SJCRH30 (cell line): ENCODE measurements around the gene MAML2. TPM values are rescaled to one million over a fixed set of nuclear protein-coding genes. Genes with fewer than 3 reads are reported as not detected.

ENCODE experiments used
- DNase-seq, 2 experiments: peaks; one replicate each; pipeline ENCODE4 v3.0.0-alpha.2; 2015 to 2020
- H3K27ac ChIP-seq: fragments of 250-450 bp; sonication (Bioruptor Pico); 2 replicates; pipeline ENCODE4 v1.5.1; 2020; ENCODE audit warnings: mild to moderate bottlenecking, moderate library complexity
- H3K27me3 ChIP-seq: fragments of 250-450 bp; sonication (Bioruptor Pico); 2 replicates; pipeline ENCODE4 v1.5.1; 2020; ENCODE audit warnings: mild to moderate bottlenecking, moderate library complexity
- H3K36me3 ChIP-seq: fragments of 250-450 bp; sonication (Bioruptor Pico); 2 replicates; pipeline ENCODE4 v1.5.1; 2020; ENCODE audit warnings: mild to moderate bottlenecking, moderate library complexity
- H3K4me1 ChIP-seq: fragments of 250-450 bp; sonication (Bioruptor Pico); 2 replicates; pipeline ENCODE4 v1.5.1; 2020; ENCODE audit warnings: mild to moderate bottlenecking, moderate library complexity
- H3K4me3 ChIP-seq: fragments of 250-450 bp; sonication (Bioruptor Pico); 2 replicates; pipeline ENCODE4 v1.5.1; 2020; ENCODE audit warnings: mild to moderate bottlenecking, moderate library complexity
- H3K9me3 ChIP-seq: fragments of 250-450 bp; sonication (Bioruptor Pico); replicated peaks from 2 replicates; pipeline ENCODE4 v1.5.1; 2020; ENCODE audit warnings: mild to moderate bottlenecking, moderate library complexity
- total RNA-seq: library from RNA; depleted of rRNA; stranded (reverse); fragments of >200 nt; shearing (Covaris generic); gene quantifications from 2 replicates; pipeline ENCODE4 v1.2.3, GENCODE V29; 2014; rRNA removed

Gene MAML2
- total RNA-seq: 2.1 and 2.2 TPM in 2 replicates

DNA sequence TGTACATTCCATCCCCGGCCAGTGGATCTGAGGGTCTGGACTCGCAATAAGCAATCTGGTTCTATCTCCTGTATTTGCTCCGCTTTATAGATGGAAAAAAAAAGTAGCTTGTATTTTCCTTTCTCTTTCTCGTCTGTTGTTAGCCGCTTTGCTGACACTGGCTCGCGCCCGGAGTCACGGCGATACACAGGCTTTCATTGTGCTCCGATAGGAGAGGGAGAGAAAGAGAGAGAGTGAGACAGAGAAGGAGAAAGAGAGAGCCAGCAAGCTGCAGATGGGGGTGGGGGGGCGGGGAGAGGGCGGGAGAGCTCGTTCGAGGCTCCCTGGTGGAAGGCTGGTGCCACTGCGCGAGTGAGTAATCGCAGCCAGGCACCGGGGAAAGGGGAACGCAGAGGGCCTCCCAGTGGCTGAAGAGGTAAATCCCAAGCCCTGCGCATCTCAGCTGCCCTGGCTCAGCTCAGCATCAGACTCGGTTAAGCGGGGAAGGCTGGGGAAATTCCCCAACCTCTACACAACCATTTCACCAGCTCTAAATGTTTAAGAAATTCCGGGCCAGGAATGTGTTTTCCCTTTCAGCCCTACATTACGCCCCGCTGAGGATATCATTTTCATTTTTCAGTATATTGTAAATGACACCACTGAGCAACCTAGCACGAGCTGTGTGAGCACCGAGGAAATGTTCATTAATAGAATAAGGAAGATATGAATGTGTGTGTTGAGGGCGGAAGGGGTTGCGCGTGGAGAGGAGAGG is at the start of gene MAML2:
Gene MAML2 (minus strand): TSS at position 235 of the 751 bp plus-strand sequence. CDS start 1,300 bp downstream, outside the sequence.
- H3K27me3 ChIP-seq: no peaks in the 10 kb centered on the region
- no peaks in the 10 kb centered on the region for H3K9me3 ChIP-seq
- H3K27ac ChIP-seq: peak within 1 kb of the TSS; percentile 36; the same call in 1 of the 2 replicates
- no peaks in the 10 kb centered on the region for H3K36me3 ChIP-seq
- DNase-seq: peak; percentile 88 to 91
- H3K4me1 ChIP-seq: no peaks in the 10 kb centered on the region
- peak within 1 kb of the TSS; percentile 65 for H3K4me3 ChIP-seq

DNA sequence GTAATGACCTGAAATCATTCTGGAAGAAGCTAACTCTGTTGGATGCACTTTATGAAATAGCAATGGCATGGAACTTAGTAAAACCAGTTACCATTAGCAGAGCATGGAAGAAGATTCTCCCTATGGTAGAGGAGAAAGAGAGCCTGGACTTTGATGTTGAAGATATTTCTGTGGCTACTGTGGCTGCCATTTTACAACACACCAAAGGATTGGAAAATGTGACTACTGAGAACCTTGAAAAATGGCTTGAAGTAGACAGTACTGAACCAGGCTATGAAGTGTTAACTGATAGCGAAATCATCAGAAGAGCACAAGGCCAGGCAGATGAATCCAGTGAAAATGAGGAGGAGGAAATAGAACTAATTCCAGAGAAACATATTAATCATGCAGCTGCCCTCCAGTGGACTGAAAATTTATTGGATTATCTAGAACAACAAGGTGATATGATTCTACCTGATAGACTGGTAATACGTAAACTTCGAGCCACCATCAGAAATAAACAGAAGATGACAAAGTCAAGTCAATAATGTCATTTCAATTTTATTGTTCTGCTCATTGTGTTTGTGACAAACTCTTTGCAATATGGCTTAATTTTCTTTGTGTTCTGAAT is 48.8 kb upstream of the MAML2 start:
- H3K9me3 ChIP-seq: no peaks in the 10 kb centered on the region

DNA sequence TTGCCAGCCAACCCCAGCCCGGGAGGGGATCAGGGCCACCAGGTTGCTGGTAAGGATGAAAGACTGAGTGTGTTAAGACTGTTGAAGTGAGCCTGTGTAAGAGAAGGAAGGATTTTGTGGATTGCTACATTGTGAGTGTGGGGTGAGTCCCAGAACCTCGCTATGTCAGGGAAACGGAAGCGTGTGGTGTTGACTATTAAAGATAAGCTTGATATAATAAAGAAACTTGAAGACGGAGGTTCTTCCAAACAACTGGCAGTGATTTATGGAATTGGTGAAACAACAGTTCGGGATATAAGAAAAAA is 47.4 kb upstream of the MAML2 start:
- Histone ChIP-seq H3K36me3 (no peaks in the 10 kb centered on the region), H3K9me3 (no peaks in the 10 kb centered on the region), H3K27me3 (no peaks in the 10 kb centered on the region), H3K27ac (peak overlapping the region; percentile 80), H3K4me3 (peak overlapping the region; percentile 89), H3K4me1 (0 out of 2 replicates have a peak, but pooled peaks cover 3% of the 10 kb centered on the region)
- DNase-seq: no peak

More for the DNA sequence above, 48.8 kb upstream of the MAML2 start:
- Histone ChIP-seq H3K27ac (no peak overlapping the region), H3K4me3 (no peak overlapping the region), H3K36me3 (no peaks in the 10 kb centered on the region), H3K27me3 (no peaks in the 10 kb centered on the region), H3K4me1 (0 out of 2 replicates have a peak, but pooled peaks cover 3% of the 10 kb centered on the region)
- DNase-seq: no peak

DNA sequence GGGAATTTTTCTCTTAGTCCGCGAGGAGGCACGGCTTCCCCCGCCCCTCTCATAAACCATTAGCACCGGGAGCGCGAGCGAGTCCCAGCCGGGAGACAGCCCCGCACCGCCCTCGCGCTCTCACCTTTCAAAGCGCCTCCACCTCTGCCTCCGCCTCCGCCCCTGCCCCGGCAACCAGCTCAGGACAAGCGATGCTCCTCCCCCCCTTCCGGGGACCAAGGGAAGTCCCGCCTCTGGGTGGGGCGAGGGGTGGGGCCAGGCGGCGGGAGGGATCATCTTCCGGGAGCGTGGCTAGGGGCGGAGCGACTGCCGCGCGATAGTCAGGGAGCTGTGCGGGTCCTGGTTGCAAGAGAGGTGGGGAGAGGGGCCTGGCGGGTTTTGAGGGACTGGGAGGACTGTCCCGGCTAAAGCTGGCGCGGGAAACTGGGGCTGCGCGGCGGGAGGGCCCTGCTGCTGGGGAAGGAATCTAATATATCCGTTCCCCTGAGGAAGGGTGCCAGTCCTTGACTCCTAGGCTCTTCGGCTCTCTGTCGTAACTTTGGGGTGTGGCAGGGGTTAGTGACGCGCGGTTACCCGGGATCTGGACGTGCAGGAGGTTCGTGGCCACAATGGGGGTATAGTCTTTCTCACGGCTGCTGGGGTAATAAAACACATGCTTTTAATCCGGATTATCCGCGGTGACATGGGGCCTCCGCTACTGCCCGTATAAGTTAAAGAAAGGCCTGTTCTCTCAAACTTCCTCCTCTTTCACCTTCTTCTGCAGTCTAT is 46.9 kb upstream of the MAML2 start, which contains the start of the genes CCDC82 and JRKL:
Gene CCDC82 (minus strand): TSS at position 193 of the 768 bp plus-strand sequence. CDS start 5,165 bp downstream, outside the sequence.
Gene JRKL (plus strand): TSS at position 294 of the 768 bp plus-strand sequence. CDS start 637 bp downstream, outside the sequence.
- Histone ChIP-seq H3K27me3 (no peaks in the 10 kb centered on the region), H3K9me3 (no peaks in the 10 kb centered on the region), H3K4me1 (0 out of 2 replicates have a peak, but pooled peaks cover 3% of the 10 kb centered on the region), H3K4me3 (peak within 1 kb of the TSS; percentile 89), H3K36me3 (no peaks in the 10 kb centered on the region), H3K27ac (peak within 1 kb of the TSS; percentile 80)
- peak; percentile 95 to 96 for DNase-seq

DNA sequence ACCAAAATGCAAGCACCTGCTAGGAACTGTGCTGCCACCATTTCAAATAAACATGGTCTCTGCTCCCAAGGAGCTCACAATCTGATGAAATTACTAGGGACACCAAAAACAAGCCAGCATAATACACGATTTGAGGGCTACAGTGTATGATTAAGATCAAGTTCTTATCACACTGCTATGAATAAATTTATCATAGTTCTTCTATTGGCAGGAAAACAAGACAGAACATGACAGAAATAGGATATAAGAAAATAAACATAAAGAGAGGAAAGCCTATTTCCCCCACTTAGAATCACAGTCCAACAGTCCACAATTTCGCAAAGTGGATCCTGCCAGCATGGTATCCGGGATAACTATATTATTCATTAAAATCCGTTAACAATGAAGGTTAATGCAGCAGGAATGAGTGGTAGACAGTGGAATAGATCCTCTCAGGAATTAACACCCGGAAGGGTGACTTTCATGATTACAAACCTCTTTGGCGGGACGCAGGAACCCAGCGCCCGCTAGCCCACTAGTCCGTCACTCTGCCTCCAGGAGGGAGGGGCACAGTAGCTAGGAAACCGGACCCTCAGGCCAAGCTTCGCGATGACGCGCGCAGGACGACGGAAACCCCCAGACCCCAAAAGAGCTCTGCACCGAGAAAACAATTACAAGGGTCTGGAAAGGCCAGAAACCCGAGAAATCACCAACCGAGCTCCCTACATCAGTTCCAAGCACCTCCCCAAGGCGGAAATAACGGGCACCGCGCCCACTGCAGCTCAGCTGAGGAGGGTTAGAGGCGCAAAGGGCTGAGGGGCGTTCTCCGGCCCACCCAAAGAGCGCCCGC is 46.1 kb upstream of the MAML2 start:
- Histone ChIP-seq H3K4me3 (peak overlapping the region; percentile 89), H3K27me3 (no peaks in the 10 kb centered on the region), H3K36me3 (no peaks in the 10 kb centered on the region; the same call in 1 of the 2 replicates), H3K27ac (peak overlapping the region; percentile 80), H3K4me1 (0 out of 2 replicates have a peak, but pooled peaks cover 3% of the 10 kb centered on the region), H3K9me3 (no peaks in the 10 kb centered on the region)
- no peak for DNase-seq

DNA sequence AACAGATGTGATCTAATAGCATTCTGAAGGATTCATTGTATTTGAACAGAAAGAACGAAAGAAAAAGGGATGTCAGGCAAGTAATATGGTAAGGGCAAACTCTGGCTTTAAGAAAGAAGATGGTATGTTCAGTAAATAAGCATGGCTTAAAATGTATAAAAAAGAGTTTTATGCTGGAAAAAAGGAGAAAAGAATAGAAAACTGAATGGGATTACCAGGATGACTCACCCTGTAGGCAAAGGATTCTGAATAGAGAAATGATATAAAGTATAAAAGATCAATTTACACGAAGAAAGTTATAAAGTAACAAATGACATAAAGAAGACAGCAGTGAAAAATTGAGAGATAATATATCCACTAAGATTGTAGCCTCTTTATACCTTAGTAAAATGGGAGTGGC is 42.2 kb upstream of the MAML2 start:
- Histone ChIP-seq H3K27me3 (no peaks in the 10 kb centered on the region), H3K36me3 (no peaks in the 10 kb centered on the region; the same call in none of the 2 replicates), H3K4me3 (no peak overlapping the region), H3K27ac (no peak overlapping the region), H3K9me3 (no peaks in the 10 kb centered on the region), H3K4me1 (0 out of 2 replicates have a peak, but pooled peaks cover 3% of the 10 kb centered on the region)
- no peak for DNase-seq

DNA sequence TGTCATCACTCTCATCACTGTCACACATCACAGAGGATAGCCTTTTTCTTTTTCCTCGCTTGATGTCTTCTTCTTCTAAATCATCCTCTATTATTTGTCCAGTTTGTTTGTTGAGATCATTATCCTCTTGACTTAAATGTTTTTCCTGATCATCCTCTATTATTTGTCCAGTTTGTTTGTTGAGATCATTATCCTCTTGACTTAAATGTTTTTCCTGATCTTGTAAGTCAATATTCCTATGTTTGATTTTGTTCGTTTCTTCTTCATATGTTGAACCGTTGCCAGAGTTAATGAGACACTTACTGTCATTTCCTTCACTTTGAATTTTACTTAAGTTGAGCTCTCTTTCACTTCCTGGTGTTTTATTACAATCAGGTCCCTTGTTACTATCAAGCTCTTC is 41.2 kb upstream of the MAML2 start:
- Histone ChIP-seq H3K27me3 (no peaks in the 10 kb centered on the region), H3K27ac (no peak overlapping the region), H3K9me3 (no peaks in the 10 kb centered on the region), H3K36me3 (no peaks in the 10 kb centered on the region; the same call in none of the 2 replicates), H3K4me1 (0 out of 2 replicates have a peak, but pooled peaks cover 3% of the 10 kb centered on the region), H3K4me3 (no peak overlapping the region)
- no peak for DNase-seq

DNA sequence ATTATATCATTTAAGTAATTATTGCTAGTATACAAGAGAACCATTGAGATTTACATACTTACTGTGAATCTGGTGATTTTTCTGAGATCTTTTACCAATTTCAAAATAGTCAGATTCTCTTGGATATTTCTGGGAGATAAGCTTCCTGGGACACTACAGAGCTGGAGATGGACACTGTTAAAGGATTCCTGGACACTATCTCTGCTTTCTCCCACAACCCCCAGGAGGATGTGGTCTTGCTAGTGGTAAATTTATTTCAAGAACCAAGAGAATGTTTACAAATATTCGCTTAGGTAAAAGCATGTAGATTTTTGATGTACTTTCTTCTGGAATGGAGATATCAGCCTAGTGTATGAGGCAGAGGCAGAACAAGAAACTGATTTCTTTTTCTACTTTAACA is 33.8 kb upstream of the MAML2 start:
- no peaks in the 10 kb centered on the region for H3K9me3 ChIP-seq
- H3K27me3 ChIP-seq: no peaks in the 10 kb centered on the region
- H3K4me1 ChIP-seq: no peaks in the 10 kb centered on the region
- no peak overlapping the region for H3K27ac ChIP-seq
- no peak overlapping the region for H3K4me3 ChIP-seq
- H3K36me3 ChIP-seq: peaks cover 3% of the 10 kb centered on the region; the same call in 1 of the 2 replicates
- DNase-seq: no peak

DNA sequence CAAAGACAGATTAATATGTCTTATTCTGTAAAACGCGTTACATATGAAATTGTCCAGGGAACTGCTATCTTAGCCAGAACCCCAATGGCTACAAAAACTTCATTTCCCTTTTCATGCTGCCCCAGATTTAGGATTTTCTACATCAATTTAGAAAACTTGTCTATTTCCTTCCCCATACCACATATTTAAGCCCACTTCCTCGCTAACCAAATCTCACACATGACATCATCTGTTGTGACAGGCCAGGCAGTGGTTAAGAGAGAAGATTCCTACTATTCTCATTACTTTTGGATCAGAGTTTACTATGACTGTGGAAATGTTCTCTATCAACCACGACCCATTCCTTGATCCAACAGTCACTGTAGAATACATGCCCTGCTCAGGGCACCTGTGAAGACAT is 30.8 kb upstream of the MAML2 start:
- Histone ChIP-seq H3K27me3 (no peaks in the 10 kb centered on the region), H3K4me3 (no peak overlapping the region), H3K9me3 (no peaks in the 10 kb centered on the region), H3K36me3 (peaks cover 3% of the 10 kb centered on the region; the same call in 1 of the 2 replicates), H3K4me1 (no peaks in the 10 kb centered on the region), H3K27ac (no peak overlapping the region)
- no peak for DNase-seq

DNA sequence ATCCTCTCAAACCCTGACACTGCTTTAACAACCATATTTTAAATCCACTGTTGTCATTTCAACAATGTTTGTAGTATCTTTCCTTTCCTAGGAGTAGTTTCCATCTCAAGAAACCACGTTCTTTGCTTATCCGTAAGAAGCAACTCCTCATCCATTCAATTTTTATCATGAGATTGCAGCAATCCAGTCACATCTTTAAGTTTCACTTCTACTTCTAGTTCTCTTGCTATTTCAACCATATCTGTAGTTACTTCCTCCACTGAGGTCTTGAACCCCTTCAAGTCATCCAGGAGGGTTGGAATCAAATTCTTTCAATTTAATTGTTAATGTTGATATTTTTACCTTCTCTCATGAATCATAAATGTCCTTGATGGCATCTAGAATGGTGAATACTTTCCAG is 24.3 kb upstream of the MAML2 start:
- H3K4me3 ChIP-seq: no peak overlapping the region
- no peak overlapping the region for H3K27ac ChIP-seq
- H3K4me1 ChIP-seq: no peaks in the 10 kb centered on the region
- peaks cover 7% of the 10 kb centered on the region for H3K36me3 ChIP-seq
- DNase-seq: no peak
- no peaks in the 10 kb centered on the region for H3K27me3 ChIP-seq
- H3K9me3 ChIP-seq: no peaks in the 10 kb centered on the region

GRCh38 chr11:96366024-96366423 is 23.0 kb upstream of the MAML2 start:
- H3K4me1 ChIP-seq: no peaks in the 10 kb centered on the region
- H3K4me3 ChIP-seq: no peak overlapping the region
- peaks cover 4% of the 10 kb centered on the region for H3K36me3 ChIP-seq
- no peak overlapping the region for H3K27ac ChIP-seq
- H3K27me3 ChIP-seq: no peaks in the 10 kb centered on the region
- DNase-seq: no peak
- H3K9me3 ChIP-seq: no peaks in the 10 kb centered on the region

DNA sequence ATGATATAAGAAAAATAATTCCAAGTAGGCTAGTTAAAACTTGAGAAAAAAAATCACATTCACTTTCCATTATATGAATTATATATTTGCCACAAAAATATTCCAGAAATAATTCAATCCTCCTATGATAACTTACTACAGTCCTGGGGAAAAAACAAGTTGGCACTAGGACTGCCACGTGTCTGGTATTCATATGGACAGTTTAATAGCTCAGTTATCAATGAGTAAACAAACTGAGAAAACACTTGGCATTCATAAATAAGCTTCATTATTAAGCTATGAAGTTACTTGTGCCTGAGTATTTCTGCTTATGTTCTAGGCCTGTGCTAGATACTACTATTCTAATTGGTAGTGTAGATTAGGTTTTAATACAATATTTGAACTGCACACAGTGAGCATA is 22.5 kb upstream of the MAML2 start:
- H3K4me1 ChIP-seq: no peaks in the 10 kb centered on the region
- no peaks in the 10 kb centered on the region for H3K9me3 ChIP-seq
- H3K36me3 ChIP-seq: peaks cover 4% of the 10 kb centered on the region
- H3K27me3 ChIP-seq: no peaks in the 10 kb centered on the region
- no peak for DNase-seq
- no peak overlapping the region for H3K27ac ChIP-seq
- H3K4me3 ChIP-seq: no peak overlapping the region

DNA sequence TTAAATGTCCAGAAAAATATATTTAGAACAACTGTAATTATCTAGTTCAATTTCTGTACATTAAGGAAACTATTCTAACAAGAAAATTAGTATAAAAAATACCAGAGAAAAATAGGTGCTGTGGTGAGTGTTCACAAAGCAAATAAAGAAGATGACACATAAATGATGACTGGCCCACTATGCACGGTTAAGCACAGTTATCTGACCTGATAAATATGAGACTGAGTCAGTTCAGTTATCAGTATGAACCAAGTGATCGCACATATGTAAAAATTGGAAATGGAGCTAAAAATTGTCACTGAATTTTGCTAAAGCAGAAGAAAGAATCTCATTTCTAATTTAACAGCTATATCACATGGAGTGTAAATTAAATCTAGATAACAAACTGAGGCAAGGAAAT is 18.8 kb upstream of the MAML2 start:
- no peaks in the 10 kb centered on the region for H3K27me3 ChIP-seq
- no peak overlapping the region for H3K27ac ChIP-seq
- H3K4me1 ChIP-seq: no peaks in the 10 kb centered on the region
- H3K36me3 ChIP-seq: peaks cover 4% of the 10 kb centered on the region
- DNase-seq: no peak
- no peak overlapping the region for H3K4me3 ChIP-seq
- H3K9me3 ChIP-seq: no peaks in the 10 kb centered on the region

DNA sequence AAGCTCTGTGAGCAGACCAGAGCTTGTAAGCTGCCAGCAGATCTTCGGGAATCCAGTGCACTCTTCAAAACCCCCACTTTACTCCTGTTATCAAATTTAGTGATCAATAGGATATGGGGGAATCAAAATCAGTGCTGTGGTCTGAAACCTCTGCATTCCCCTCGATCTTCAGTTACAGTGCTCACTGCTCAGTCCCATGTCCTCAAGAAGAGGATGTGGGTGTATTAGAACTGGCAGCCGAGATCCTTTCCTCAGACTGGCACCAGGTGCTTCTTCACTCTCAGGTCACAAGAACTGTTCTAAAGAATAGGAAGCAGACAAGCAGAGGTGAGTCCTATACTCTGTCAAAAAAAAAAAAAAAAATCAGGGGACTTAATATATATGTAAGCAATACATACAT is 15.3 kb upstream of the MAML2 start:
- no peaks in the 10 kb centered on the region for H3K9me3 ChIP-seq
- H3K27ac ChIP-seq: no peak overlapping the region
- DNase-seq: no peak
- H3K36me3 ChIP-seq: no peaks in the 10 kb centered on the region; the same call in 1 of the 2 replicates
- no peak overlapping the region for H3K4me3 ChIP-seq
- no peaks in the 10 kb centered on the region for H3K27me3 ChIP-seq
- no peaks in the 10 kb centered on the region for H3K4me1 ChIP-seq
